ENCODE measurements around the gene LYAR.

The LYAR gene

GRCh38 chr4:4327652-4328121 lies 37.7 kb upstream of the LYAR start:
- Histone ChIP-seq H3K9ac (ENCODE audit: low read length) (no peak overlapping the region), H2AFZ (ENCODE audit: low read depth, low read length, severe bottlenecking) (no peak overlapping the region)

GRCh38 chr4:4326166-4326565 lies 36.2 kb upstream of the LYAR start:
- Histone ChIP-seq H3K9me2 (replicated peaks; ENCODE audit: insufficient read depth, low read length) (no peaks in the 10 kb centered on the region), H3K79me2 (ENCODE audit: insufficient read depth, low read length) (no peaks in the 10 kb centered on the region), H3K36me3 (ENCODE audit: low read length) (no peaks in the 10 kb centered on the region), H2AFZ (ENCODE audit: low read depth, low read length, severe bottlenecking) (no peak overlapping the region), H3K27me3 (ENCODE audit: low read length) (no peaks in the 10 kb centered on the region), H3K4me3 (ENCODE audit: insufficient read depth, low read length, poor library complexity, severe bottlenecking) (no peak overlapping the region), H3K9me3 (ENCODE audit: insufficient read depth, low read length) (no peaks in the 10 kb centered on the region), H3F3A (ENCODE audit: insufficient read depth) (no peaks in the 10 kb centered on the region), H3K27ac (ENCODE audit: low read depth, low read length) (no peak overlapping the region), H3K9ac (ENCODE audit: low read length) (no peak overlapping the region), H4K20me1 (ENCODE audit: low read depth, low read length) (no peaks in the 10 kb centered on the region), H3K4me2 (ENCODE audit: low read depth, low read length, poor library complexity, severe bottlenecking) (no peak overlapping the region)
- TF ChIP-seq, protein P1, sequence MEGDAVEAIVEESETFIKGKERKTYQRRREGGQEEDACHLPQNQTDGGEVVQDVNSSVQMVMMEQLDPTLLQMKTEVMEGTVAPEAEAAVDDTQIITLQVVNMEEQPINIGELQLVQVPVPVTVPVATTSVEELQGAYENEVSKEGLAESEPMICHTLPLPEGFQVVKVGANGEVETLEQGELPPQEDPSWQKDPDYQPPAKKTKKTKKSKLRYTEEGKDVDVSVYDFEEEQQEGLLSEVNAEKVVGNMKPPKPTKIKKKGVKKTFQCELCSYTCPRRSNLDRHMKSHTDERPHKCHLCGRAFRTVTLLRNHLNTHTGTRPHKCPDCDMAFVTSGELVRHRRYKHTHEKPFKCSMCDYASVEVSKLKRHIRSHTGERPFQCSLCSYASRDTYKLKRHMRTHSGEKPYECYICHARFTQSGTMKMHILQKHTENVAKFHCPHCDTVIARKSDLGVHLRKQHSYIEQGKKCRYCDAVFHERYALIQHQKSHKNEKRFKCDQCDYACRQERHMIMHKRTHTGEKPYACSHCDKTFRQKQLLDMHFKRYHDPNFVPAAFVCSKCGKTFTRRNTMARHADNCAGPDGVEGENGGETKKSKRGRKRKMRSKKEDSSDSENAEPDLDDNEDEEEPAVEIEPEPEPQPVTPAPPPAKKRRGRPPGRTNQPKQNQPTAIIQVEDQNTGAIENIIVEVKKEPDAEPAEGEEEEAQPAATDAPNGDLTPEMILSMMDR (IDR thresholded peaks at IDR 0.05; ENCODE audit: insufficient read depth, low read length, poor library complexity, severe bottlenecking): no peak
- TF ChIP-seq EZH2phosphoT487 (conservative IDR thresholded peaks at IDR 0.05; ENCODE audit: low read length): no peak

More at GRCh38 chr4:4327652-4328121, 37.7 kb upstream of the LYAR start:
- TF ChIP-seq EZH2phosphoT487 (conservative IDR thresholded peaks at IDR 0.05; ENCODE audit: low read length): no peak
- TF ChIP-seq, protein P1 (IDR thresholded peaks at IDR 0.05; ENCODE audit: insufficient read depth, low read length, poor library complexity, severe bottlenecking): no peak
- Histone ChIP-seq H3K79me2 (ENCODE audit: insufficient read depth, low read length) (no peaks in the 10 kb centered on the region), H3F3A (ENCODE audit: insufficient read depth) (no peaks in the 10 kb centered on the region), H4K20me1 (ENCODE audit: low read depth, low read length) (no peaks in the 10 kb centered on the region), H3K27me3 (ENCODE audit: low read length) (no peaks in the 10 kb centered on the region), H3K36me3 (ENCODE audit: low read length) (no peaks in the 10 kb centered on the region), H3K9me3 (ENCODE audit: insufficient read depth, low read length) (no peaks in the 10 kb centered on the region), H3K27ac (ENCODE audit: low read depth, low read length) (no peak overlapping the region), H3K4me3 (ENCODE audit: insufficient read depth, low read length, poor library complexity, severe bottlenecking) (no peak overlapping the region), H3K9me2 (replicated peaks; ENCODE audit: insufficient read depth, low read length) (no peaks in the 10 kb centered on the region), H3K4me2 (ENCODE audit: low read depth, low read length, poor library complexity, severe bottlenecking) (no peak overlapping the region)

DNA sequence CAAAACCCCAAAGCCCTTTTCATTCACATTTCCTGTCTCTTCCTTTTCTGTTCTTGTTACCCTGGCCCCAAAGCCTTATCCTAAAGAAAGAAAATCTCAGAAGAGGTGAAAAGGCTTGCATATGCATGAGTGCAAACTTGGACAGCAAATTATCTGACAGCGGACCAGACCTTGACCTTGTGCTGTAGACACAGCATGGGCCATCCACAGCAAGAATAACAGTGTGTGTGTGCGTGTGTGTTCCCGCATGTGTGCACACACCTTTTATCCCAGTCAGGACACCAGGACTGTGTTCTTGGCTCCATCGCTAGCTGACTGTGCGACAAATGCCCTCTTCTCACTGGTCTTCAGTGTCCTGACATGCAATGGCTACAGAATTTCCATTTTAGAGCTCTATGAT lies 35.4 kb upstream of the LYAR start:
- Histone ChIP-seq H3K4me3 (ENCODE audit: insufficient read depth, low read length, poor library complexity, severe bottlenecking) (no peak overlapping the region), H3K27me3 (ENCODE audit: low read length) (no peaks in the 10 kb centered on the region), H3K36me3 (ENCODE audit: low read length) (no peaks in the 10 kb centered on the region), H3K9me3 (ENCODE audit: insufficient read depth, low read length) (no peaks in the 10 kb centered on the region), H4K20me1 (ENCODE audit: low read depth, low read length) (no peaks in the 10 kb centered on the region), H3K79me2 (ENCODE audit: insufficient read depth, low read length) (no peaks in the 10 kb centered on the region), H3F3A (ENCODE audit: insufficient read depth) (no peaks in the 10 kb centered on the region), H2AFZ (ENCODE audit: low read depth, low read length, severe bottlenecking) (no peak overlapping the region), H3K9ac (ENCODE audit: low read length) (no peak overlapping the region), H3K9me2 (replicated peaks; ENCODE audit: insufficient read depth, low read length) (no peaks in the 10 kb centered on the region), H3K4me2 (ENCODE audit: low read depth, low read length, poor library complexity, severe bottlenecking) (no peak overlapping the region), H3K27ac (ENCODE audit: low read depth, low read length) (no peak overlapping the region)
- TF ChIP-seq, protein P1 (IDR thresholded peaks at IDR 0.05; ENCODE audit: insufficient read depth, low read length, poor library complexity, severe bottlenecking): no peak
- TF ChIP-seq EZH2phosphoT487 (conservative IDR thresholded peaks at IDR 0.05; ENCODE audit: low read length): no peak
